Uterus (tissue), 2 donors: ENCODE measurements around the gene PUSL1.

Experiments
- CTCF ChIP-seq, 4 experiments: fragments of 200-600 bp in 2 of 4; fragments of 450-650 bp in 2 of 4; sonication (generic) in 2 of 4; IDR thresholded peaks; one replicate each; pipeline ENCODE4 v1.5.1; 2016 to 2019; ENCODE audit warnings: antibody characterized with exemption in 4 of 4, mild to moderate bottlenecking in 2 of 4, moderate library complexity in 1 of 4
- POLR2A ChIP-seq, 2 donors: fragments of 450-650 bp; IDR thresholded peaks; one replicate each; pipeline ENCODE4 v1.6.1; 2016; ENCODE audit warnings: antibody characterized with exemption in 2 of 2, mild to moderate bottlenecking in 1 of 2, moderate library complexity in 1 of 2

GRCh38 chr1:1306070-1306660 lies 2.2 kb upstream of the PUSL1 start:
- TF ChIP-seq CTCF (IDR thresholded peaks at IDR 0.05) = no peak
- no peak for TF ChIP-seq POLR2A (IDR thresholded peaks at IDR 0.05)
